ENCODE measurements around the gene TNFAIP8.

DNA sequence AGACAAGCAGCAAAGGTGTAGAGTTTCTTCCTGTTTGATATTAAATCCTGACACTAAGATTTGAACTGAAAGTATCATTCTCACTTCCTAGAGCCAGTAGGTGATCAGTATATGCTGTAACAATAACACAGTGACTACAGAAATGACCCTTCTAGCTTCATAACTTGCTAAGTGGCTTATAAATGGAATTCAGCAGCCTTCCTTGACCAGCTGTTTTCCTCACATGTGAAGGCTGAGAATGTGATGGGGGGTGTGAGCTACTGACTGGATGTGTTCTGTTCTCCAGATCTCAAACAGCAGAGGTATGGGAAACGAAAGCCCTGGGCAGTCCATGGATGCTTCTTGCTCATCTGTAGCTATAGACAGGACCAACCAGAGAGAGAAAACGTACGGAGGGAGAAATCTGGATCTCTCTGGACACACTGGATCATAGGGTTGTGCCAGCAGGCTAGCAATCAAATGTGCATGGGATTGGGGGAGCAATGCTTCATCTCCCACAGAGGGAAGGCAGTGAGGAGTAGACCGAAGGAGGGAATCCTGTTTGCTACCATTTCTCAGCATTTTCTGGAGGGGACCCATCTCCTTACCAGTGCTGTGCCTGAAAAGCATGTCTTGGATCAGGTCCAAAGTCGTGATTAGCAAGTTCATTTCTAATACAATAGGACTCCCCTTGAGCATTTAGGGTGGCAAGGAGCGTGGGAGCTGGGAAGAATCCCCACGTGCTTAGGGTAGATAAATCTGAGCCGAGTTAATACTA is 39.4 kb downstream of the TNFAIP8 start:
- TF ChIP-seq, protein P1, sequence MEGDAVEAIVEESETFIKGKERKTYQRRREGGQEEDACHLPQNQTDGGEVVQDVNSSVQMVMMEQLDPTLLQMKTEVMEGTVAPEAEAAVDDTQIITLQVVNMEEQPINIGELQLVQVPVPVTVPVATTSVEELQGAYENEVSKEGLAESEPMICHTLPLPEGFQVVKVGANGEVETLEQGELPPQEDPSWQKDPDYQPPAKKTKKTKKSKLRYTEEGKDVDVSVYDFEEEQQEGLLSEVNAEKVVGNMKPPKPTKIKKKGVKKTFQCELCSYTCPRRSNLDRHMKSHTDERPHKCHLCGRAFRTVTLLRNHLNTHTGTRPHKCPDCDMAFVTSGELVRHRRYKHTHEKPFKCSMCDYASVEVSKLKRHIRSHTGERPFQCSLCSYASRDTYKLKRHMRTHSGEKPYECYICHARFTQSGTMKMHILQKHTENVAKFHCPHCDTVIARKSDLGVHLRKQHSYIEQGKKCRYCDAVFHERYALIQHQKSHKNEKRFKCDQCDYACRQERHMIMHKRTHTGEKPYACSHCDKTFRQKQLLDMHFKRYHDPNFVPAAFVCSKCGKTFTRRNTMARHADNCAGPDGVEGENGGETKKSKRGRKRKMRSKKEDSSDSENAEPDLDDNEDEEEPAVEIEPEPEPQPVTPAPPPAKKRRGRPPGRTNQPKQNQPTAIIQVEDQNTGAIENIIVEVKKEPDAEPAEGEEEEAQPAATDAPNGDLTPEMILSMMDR (IDR thresholded peaks at IDR 0.05): no peak
- TF ChIP-seq, protein P2, sequence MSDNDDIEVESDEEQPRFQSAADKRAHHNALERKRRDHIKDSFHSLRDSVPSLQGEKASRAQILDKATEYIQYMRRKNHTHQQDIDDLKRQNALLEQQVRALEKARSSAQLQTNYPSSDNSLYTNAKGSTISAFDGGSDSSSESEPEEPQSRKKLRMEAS (CRISPR knock-in tag; IDR thresholded peaks at IDR 0.05): no peak
- TF ChIP-seq, protein P3, sequence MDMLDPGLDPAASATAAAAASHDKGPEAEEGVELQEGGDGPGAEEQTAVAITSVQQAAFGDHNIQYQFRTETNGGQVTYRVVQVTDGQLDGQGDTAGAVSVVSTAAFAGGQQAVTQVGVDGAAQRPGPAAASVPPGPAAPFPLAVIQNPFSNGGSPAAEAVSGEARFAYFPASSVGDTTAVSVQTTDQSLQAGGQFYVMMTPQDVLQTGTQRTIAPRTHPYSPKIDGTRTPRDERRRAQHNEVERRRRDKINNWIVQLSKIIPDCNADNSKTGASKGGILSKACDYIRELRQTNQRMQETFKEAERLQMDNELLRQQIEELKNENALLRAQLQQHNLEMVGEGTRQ (CRISPR knock-in tag; IDR thresholded peaks at IDR 0.05): no peak
- TF ChIP-seq NR3C1 (CRISPR knock-in tag; conservative IDR thresholded peaks at IDR 0.05; ENCODE audit: low read depth) (no peak), ETV6 (CRISPR knock-in tag; IDR thresholded peaks at IDR 0.05) (no peak), JUN (CRISPR knock-in tag; IDR thresholded peaks at IDR 0.05) (no peak)
- TF ChIP-seq, protein P4, sequence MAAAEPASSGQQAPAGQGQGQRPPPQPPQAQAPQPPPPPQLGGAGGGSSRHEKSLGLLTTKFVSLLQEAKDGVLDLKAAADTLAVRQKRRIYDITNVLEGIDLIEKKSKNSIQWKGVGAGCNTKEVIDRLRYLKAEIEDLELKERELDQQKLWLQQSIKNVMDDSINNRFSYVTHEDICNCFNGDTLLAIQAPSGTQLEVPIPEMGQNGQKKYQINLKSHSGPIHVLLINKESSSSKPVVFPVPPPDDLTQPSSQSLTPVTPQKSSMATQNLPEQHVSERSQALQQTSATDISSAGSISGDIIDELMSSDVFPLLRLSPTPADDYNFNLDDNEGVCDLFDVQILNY (CRISPR knock-in tag; IDR thresholded peaks at IDR 0.05): no peak
- TF ChIP-seq, protein P5, sequence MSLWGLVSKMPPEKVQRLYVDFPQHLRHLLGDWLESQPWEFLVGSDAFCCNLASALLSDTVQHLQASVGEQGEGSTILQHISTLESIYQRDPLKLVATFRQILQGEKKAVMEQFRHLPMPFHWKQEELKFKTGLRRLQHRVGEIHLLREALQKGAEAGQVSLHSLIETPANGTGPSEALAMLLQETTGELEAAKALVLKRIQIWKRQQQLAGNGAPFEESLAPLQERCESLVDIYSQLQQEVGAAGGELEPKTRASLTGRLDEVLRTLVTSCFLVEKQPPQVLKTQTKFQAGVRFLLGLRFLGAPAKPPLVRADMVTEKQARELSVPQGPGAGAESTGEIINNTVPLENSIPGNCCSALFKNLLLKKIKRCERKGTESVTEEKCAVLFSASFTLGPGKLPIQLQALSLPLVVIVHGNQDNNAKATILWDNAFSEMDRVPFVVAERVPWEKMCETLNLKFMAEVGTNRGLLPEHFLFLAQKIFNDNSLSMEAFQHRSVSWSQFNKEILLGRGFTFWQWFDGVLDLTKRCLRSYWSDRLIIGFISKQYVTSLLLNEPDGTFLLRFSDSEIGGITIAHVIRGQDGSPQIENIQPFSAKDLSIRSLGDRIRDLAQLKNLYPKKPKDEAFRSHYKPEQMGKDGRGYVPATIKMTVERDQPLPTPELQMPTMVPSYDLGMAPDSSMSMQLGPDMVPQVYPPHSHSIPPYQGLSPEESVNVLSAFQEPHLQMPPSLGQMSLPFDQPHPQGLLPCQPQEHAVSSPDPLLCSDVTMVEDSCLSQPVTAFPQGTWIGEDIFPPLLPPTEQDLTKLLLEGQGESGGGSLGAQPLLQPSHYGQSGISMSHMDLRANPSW (CRISPR knock-in tag; conservative IDR thresholded peaks at IDR 0.05; ENCODE audit: low read depth): no peak

All from WTC11 (cell line).